ENCODE data around the gene RCOR2.

DNA sequence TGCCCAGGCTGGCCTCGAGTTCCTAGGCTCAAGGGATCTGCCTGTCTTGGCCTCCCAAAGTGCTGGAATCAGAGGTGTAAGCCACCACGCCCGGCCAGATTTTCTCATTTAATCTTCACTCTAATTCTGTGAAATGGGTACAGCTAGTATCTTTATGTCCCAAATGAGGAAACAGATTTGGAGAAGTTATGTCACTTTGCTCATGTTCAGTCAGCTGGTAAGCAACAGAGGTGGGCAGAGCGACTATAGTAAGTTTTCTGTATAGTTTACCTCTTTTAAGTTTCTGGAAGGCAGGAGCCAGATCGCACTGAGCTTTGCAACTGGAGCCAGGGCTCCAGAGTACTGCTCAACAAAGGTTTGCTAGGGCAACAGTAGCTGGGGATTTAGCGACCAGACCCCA lies 33.2 kb downstream of the RCOR2 start:
- no peak for TF ChIP-seq POLR2AphosphoS5 (IDR thresholded peaks at IDR 0.05)
- TF ChIP-seq EP300 (IDR thresholded peaks at IDR 0.05), result no peak

All from gastroesophageal sphincter (tissue), 2 donors.